ENCODE results near the gene IKZF4. TPM values are rescaled to one million over a fixed set of nuclear protein-coding genes. Genes with fewer than 3 reads are reported as not detected.

The IKZF4 gene
- total RNA-seq, 4 donors from 2014 or later, result 1.9 to 6.2 (median 3.9) TPM

DNA sequence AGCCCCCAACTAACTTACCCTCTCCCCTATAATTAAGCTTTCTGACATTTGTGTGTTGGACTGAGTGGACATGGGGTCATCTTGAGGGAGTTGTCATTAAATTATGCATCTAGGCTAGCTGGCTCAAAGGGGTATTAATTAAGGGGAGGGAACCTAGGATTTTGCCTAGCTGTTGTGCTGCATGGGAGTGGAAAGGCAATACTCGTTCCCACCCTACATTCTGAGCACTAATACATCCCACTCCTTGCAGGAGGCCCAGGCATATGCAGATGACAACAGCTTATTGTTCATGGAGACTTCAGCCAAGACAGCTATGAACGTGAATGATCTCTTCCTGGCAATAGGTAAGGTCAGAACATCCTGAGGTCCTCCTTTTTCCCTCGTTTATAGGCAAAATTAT, 29.7 kb upstream of the IKZF4 start:
- no peaks in the 10 kb centered on the region for H3K27me3 ChIP-seq
- H3K9me3 ChIP-seq, result no peaks in the 10 kb centered on the region
- intact Hi-C loops (cut with DNase I; ENCODE audit: low total_unique reads), result no loop called here
- peaks cover 0 to 6% (median 1%) of the 10 kb centered on the region in 4 donors for H3K4me1 ChIP-seq
- no peak for TF ChIP-seq POLR2AphosphoS5 (IDR thresholded peaks at IDR 0.05)
- TF ChIP-seq EP300 (IDR thresholded peaks at IDR 0.05; ENCODE audit: low read depth), result no peak
- TF ChIP-seq, protein P1, sequence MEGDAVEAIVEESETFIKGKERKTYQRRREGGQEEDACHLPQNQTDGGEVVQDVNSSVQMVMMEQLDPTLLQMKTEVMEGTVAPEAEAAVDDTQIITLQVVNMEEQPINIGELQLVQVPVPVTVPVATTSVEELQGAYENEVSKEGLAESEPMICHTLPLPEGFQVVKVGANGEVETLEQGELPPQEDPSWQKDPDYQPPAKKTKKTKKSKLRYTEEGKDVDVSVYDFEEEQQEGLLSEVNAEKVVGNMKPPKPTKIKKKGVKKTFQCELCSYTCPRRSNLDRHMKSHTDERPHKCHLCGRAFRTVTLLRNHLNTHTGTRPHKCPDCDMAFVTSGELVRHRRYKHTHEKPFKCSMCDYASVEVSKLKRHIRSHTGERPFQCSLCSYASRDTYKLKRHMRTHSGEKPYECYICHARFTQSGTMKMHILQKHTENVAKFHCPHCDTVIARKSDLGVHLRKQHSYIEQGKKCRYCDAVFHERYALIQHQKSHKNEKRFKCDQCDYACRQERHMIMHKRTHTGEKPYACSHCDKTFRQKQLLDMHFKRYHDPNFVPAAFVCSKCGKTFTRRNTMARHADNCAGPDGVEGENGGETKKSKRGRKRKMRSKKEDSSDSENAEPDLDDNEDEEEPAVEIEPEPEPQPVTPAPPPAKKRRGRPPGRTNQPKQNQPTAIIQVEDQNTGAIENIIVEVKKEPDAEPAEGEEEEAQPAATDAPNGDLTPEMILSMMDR (IDR thresholded peaks at IDR 0.05), result no peak
- no peak for TF ChIP-seq POLR2A (IDR thresholded peaks at IDR 0.05)
- H3K36me3 ChIP-seq, result peaks cover 0 to 70% (median 32%) of the 10 kb centered on the region in 4 donors
- DNase-seq, result no peak
- in situ Hi-C loops (cut with MboI; ENCODE audit: low pct_ligation_motif_present in 1 of 4, low pct_unique_long_range_greater_than_20kb in 1 of 4, low sequenced_read_pairs in 3 of 4), result loop anchor here in 1 of 4 donors (10.0 kb wide), 1 partner anchor 54 kb away; the partner anchor contains the start of gene RPS26
- no peak overlapping the region for H3K27ac ChIP-seq
- H3K4me3 ChIP-seq, result no peak overlapping the region
- WGBS, 2 donors (ENCODE audit: low coverage in 1 of 2), result 91 to 100% methylated on average over 1 to 3 of the region's 3 CpGs

DNA sequence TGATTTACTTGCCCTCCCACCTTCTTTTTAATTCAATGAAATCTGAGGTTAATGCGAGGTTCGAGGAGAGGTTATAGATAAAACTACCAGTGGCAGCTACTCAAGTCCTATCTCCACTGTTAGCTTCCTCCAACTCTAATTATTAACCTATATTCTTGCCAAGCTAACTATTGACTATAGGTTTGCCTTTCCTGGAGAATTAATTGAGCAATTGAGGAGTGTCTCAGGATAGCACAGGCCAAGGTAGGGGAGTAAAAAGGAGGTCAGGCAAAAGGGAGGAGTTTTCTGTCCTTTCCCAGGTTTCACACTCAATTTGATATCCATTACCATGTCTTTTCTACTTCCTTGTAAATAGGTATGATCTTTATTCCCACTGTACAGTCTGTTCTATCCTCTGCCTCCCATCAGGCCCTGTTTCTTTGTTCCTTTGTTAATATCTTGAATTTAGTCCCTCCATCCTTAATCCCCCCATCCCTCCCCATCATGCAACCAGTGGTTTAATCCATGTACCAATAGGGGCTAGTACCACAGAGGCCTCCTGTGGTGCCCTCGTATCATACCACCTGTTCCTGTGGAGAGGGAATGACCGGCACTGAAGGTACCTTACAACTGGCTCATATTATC, 27.5 kb upstream of the IKZF4 start:
- Histone ChIP-seq H3K36me3 (peaks cover 0 to 56% (median 25%) of the 10 kb centered on the region in 4 donors), H3K4me1 (peaks cover 0 to 18% (median 15%) of the 10 kb centered on the region in 4 donors), H3K27ac (no peak overlapping the region), H3K4me3 (no peak overlapping the region), H3K27me3 (no peaks in the 10 kb centered on the region), H3K9me3 (no peaks in the 10 kb centered on the region)
- no peak for DNase-seq
- in situ Hi-C loops (cut with MboI; ENCODE audit: low pct_ligation_motif_present in 1 of 4, low pct_unique_long_range_greater_than_20kb in 1 of 4, low sequenced_read_pairs in 3 of 4) (loop anchor here in 1 of 4 donors (10.0 kb wide), 1 partner anchor 51 kb away; the partner anchor contains the start of gene RPS26), intact Hi-C loops (cut with DNase I; ENCODE audit: low total_unique reads) (no loop called here)
- TF ChIP-seq, protein P1 (IDR thresholded peaks at IDR 0.05), result no peak
- TF ChIP-seq POLR2A (IDR thresholded peaks at IDR 0.05), result no peak
- no peak for TF ChIP-seq POLR2AphosphoS5 (IDR thresholded peaks at IDR 0.05)
- no peak for TF ChIP-seq EP300 (IDR thresholded peaks at IDR 0.05; ENCODE audit: low read depth)
- WGBS, 2 donors (ENCODE audit: low coverage in 1 of 2), result 83 to 91% methylated on average over 1 to 4 of the region's 4 CpGs

DNA sequence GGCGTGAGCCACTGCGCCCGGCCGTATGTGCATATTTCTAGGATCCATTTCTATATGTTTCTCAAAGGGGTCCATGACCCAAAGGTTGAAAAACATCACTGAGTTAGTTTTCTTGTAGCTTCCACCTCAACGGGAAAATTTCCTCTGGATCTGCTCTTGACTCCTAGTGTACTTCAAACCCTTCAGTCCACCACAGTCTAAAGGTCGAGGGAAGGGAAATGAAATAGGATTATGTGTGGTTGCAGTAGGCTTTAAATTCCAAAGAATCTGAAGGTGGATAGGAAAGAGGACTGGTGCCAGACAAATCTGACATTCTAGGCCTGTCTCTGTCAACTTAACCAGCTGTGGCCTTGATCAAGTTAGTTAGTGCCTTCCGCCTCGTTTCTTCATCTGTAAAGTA, 25.5 kb upstream of the IKZF4 start:
- no peak overlapping the region for H3K4me3 ChIP-seq
- in situ Hi-C loops (cut with MboI; ENCODE audit: low pct_ligation_motif_present in 1 of 4, low pct_unique_long_range_greater_than_20kb in 1 of 4, low sequenced_read_pairs in 3 of 4), result loop anchor here in 1 of 4 donors (10.0 kb wide), 1 partner anchor 49 kb away; the partner anchor contains the start of gene RPS26
- no peaks in the 10 kb centered on the region for H3K27me3 ChIP-seq
- no peaks in the 10 kb centered on the region for H3K9me3 ChIP-seq
- 51 to 76% methylated on average over 4 to 8 of the region's 8 CpGs for WGBS, 2 donors (ENCODE audit: low coverage in 1 of 2)
- peaks cover 0 to 41% (median 17%) of the 10 kb centered on the region in 4 donors for H3K36me3 ChIP-seq
- intact Hi-C loops (cut with DNase I; ENCODE audit: low total_unique reads), result no loop called here
- H3K4me1 ChIP-seq, result peaks cover 0 to 27% (median 21%) of the 10 kb centered on the region in 4 donors
- DNase-seq, result no peak
- peak overlapping the region in 3 of 4 donors; percentile 87 to 90 (median 89) for H3K27ac ChIP-seq
- no peak for TF ChIP-seq POLR2AphosphoS5 (IDR thresholded peaks at IDR 0.05)

DNA sequence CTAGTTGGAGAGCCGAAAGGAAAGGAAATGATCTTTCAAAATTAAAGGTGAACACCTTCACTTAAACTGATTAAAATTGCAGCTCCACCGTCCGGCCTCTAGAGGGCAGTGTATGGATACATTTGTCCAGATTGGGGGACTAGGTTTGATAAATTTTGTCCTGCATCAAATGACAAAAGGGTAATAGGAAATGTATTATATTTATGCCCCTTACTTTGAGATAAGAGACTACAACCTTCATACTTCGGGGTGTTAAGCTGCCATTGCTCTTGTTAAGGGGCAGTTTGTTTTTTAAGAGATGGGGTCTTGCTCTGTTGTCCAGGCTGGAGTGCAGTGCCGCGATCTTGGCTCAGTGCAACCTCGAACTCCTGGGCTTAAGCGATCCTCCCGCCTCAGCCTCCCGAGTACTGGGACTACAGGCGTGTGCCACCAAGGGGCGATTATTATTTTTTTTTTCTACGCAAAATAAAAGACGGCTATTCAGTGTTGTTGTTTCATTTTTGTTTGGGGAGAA, 24.6 kb upstream of the IKZF4 start:
- peak overlapping the region in 3 of 4 donors; percentile 55 to 67 (median 58) for H3K4me3 ChIP-seq
- TF ChIP-seq EP300 (IDR thresholded peaks at IDR 0.05; ENCODE audit: low read depth) (no peak), POLR2AphosphoS5 (IDR thresholded peaks at IDR 0.05) (peak in 1 of 3 donors; percentile 4)
- TF ChIP-seq, protein P1 (IDR thresholded peaks at IDR 0.05), result peak; percentile 86 to 94 (median 89)
- no peaks in the 10 kb centered on the region for H3K27me3 ChIP-seq
- H3K36me3 ChIP-seq, result peaks cover 0 to 32% (median 12%) of the 10 kb centered on the region in 4 donors
- intact Hi-C loops (cut with DNase I; ENCODE audit: low total_unique reads), result no loop called here
- in situ Hi-C loops (cut with MboI; ENCODE audit: low pct_ligation_motif_present in 1 of 4, low pct_unique_long_range_greater_than_20kb in 1 of 4, low sequenced_read_pairs in 3 of 4), result loop anchor here in 1 of 4 donors (10.0 kb wide), 1 partner anchor 49 kb away; the partner anchor contains the start of gene RPS26
- WGBS, 2 donors (ENCODE audit: low coverage in 1 of 2), result 6 to 24% methylated on average over 7 to 14 of the region's 14 CpGs
- H3K27ac ChIP-seq, result peak overlapping the region; percentile 87 to 92 (median 90)
- no peaks in the 10 kb centered on the region for H3K9me3 ChIP-seq
- peak; percentile 67 for DNase-seq
- H3K4me1 ChIP-seq, result peaks cover 0 to 35% (median 23%) of the 10 kb centered on the region in 4 donors

Data from transverse colon (tissue), 4 donors.